ENCODE data around the gene SCLY. TPM values are rescaled to one million over a fixed set of nuclear protein-coding genes. Genes with fewer than 3 reads are reported as not detected.

SCLY gene
- total and polyA plus RNA-seq, 2 of the 13 experiments (the other 11 are each of a cell fraction or from before 2014, with no cell fraction given): 27.9 to 38.6 TPM

- TF ChIP-seq ZBTB37 (CRISPR knock-in tag; IDR thresholded peaks at IDR 0.05) (no peak), HNRNPK (IDR thresholded peaks at IDR 0.05; ENCODE audit: low read depth, low read length, poor library complexity, severe bottlenecking) (no peak), ZNF230 (CRISPR knock-in tag; IDR thresholded peaks at IDR 0.05) (no peak), MTF1 (CRISPR knock-in tag; IDR thresholded peaks at IDR 0.05) (no peak), ZNF7 (CRISPR knock-in tag; IDR thresholded peaks at IDR 0.05) (no peak), ZNF224 (CRISPR knock-in tag; IDR thresholded peaks at IDR 0.05) (no peak), ZNF703 (CRISPR knock-in tag; IDR thresholded peaks at IDR 0.05; ENCODE audit: borderline replicate concordance) (no peak), KLF16 (CRISPR knock-in tag; IDR thresholded peaks at IDR 0.05) (peak in 1 of 2 experiments; percentile 83; a peak in 2 of 4 replicates), FOXA3 (CRISPR knock-in tag; IDR thresholded peaks at IDR 0.05) (no peak), STAG1 (CRISPR knock-in tag; IDR thresholded peaks at IDR 0.05) (no peak), ZNF510 (CRISPR knock-in tag; IDR thresholded peaks at IDR 0.05; ENCODE audit: low read depth) (peak; percentile 79; the same call in 1 of the 2 replicates), ESRRA (CRISPR knock-in tag; IDR thresholded peaks at IDR 0.05; ENCODE audit: low read depth) (no peak), KLF12 (CRISPR knock-in tag; IDR thresholded peaks at IDR 0.05; ENCODE audit: borderline replicate concordance) (no peak), MTA3 (CRISPR knock-in tag; IDR thresholded peaks at IDR 0.05) (no peak), XRCC5 (optimal IDR thresholded peaks at IDR 0.05; ENCODE audit: low read length) (peak; percentile 32), MIER3 (CRISPR knock-in tag; IDR thresholded peaks at IDR 0.05; ENCODE audit: borderline replicate concordance) (peak; percentile 64; the same call in 1 of the 2 replicates)
- TF ChIP-seq, protein P1, sequence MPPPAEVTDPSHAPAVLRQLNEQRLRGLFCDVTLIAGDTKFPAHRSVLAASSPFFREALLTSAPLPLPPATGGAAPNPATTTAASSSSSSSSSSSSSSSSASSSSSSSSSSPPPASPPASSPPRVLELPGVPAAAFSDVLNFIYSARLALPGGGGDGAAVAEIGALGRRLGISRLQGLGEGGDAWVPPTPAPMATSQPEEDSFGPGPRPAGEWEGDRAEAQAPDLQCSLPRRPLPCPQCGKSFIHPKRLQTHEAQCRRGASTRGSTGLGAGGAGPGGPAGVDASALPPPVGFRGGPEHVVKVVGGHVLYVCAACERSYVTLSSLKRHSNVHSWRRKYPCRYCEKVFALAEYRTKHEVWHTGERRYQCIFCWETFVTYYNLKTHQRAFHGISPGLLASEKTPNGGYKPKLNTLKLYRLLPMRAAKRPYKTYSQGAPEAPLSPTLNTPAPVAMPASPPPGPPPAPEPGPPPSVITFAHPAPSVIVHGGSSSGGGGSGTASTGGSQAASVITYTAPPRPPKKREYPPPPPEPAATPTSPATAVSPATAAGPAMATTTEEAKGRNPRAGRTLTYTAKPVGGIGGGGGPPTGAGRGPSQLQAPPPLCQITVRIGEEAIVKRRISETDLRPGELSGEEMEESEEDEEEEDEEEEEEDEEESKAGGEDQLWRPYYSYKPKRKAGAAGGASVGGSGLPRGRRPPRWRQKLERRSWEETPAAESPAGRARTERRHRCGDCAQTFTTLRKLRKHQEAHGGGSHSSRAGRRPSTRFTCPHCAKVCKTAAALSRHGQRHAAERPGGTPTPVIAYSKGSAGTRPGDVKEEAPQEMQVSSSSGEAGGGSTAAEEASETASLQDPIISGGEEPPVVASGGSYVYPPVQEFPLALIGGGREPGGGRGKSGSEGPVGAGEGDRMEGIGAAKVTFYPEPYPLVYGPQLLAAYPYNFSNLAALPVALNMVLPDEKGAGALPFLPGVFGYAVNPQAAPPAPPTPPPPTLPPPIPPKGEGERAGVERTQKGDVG (CRISPR knock-in tag; IDR thresholded peaks at IDR 0.05; ENCODE audit: borderline replicate concordance): no peak
- TF ChIP-seq, protein P2, sequence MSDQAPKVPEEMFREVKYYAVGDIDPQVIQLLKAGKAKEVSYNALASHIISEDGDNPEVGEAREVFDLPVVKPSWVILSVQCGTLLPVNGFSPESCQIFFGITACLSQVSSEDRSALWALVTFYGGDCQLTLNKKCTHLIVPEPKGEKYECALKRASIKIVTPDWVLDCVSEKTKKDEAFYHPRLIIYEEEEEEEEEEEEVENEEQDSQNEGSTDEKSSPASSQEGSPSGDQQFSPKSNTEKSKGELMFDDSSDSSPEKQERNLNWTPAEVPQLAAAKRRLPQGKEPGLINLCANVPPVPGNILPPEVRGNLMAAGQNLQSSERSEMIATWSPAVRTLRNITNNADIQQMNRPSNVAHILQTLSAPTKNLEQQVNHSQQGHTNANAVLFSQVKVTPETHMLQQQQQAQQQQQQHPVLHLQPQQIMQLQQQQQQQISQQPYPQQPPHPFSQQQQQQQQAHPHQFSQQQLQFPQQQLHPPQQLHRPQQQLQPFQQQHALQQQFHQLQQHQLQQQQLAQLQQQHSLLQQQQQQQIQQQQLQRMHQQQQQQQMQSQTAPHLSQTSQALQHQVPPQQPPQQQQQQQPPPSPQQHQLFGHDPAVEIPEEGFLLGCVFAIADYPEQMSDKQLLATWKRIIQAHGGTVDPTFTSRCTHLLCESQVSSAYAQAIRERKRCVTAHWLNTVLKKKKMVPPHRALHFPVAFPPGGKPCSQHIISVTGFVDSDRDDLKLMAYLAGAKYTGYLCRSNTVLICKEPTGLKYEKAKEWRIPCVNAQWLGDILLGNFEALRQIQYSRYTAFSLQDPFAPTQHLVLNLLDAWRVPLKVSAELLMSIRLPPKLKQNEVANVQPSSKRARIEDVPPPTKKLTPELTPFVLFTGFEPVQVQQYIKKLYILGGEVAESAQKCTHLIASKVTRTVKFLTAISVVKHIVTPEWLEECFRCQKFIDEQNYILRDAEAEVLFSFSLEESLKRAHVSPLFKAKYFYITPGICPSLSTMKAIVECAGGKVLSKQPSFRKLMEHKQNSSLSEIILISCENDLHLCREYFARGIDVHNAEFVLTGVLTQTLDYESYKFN (CRISPR knock-in tag; conservative IDR thresholded peaks at IDR 0.05): 0 out of 2 replicates have a peak, but pooled peaks have one; percentile 26
Observed at GRCh38 chr2:238107525-238108422, 47.0 kb downstream of the SCLY start (continued).
